ENCODE results near the gene COLQ.
"Not testable (repeated sequence)": the region's sequence is repeated elsewhere in the genome, so short reads cannot be mapped to it uniquely, and the experiment has no call there.

The COLQ gene

DNA sequence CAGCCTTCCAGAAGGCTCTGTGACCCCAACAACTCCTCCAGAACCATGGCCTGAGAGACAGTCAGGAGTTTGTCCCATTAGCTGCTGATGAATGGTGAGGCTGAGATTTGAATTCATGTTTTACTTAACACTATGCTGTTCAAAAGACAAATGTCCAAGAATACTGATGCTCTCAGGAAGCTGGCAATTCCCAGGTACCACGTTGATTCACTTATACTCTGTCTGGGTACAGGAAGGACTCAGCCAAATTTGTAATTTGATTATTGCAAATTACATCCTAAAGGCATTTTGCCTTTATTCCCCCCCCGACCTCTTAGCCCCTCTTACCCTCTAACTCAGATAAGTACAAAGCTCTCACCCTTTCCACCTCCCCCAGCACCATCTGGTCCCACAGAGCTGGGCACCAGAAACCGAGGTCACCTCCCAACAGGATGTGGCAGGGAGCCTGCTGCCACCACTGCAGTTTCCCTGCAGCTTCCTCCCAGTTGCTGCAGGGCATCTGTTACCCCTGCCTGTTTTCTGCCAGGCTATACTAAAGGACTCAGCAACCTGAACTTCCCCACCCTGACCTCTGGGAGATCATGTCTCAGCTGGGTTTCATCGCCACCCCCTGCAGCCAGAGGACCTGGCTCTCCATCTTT is 60.5 kb downstream of the COLQ start:
- no peak for DNase-seq (ENCODE audit: low read depth)

DNA sequence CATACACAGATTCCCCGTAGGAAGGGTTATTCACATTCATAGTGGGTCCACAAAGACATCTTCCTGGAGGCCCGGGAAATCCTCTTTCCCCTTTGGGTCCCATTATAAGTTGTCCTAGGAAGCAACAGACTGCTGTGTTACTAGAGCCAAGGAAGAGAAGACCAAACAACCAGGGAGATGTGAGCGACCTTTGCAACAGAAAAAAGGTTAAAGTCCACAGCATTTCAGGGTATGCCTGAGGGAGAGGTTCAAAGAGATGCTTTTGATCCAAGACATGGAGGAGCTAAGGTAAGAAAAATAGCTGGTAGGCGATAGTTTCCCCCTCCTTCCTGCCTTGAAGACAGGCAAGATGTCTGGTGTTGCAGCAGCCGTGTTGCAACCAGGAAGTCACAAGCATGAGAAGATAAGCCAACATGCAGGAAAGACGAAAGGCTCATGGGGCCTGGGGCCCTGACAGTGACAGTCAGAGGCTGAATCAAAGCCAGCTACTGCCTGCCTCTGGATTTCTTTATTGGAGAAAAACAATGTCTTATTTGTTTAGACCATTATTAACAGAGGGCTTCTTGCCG is 63.2 kb downstream of the COLQ start:
- no peak overlapping the region for H3K4me3 ChIP-seq (ENCODE audit: low read depth, low read length)
- no peak for DNase-seq (ENCODE audit: low read depth)
- TF ChIP-seq, protein P1, sequence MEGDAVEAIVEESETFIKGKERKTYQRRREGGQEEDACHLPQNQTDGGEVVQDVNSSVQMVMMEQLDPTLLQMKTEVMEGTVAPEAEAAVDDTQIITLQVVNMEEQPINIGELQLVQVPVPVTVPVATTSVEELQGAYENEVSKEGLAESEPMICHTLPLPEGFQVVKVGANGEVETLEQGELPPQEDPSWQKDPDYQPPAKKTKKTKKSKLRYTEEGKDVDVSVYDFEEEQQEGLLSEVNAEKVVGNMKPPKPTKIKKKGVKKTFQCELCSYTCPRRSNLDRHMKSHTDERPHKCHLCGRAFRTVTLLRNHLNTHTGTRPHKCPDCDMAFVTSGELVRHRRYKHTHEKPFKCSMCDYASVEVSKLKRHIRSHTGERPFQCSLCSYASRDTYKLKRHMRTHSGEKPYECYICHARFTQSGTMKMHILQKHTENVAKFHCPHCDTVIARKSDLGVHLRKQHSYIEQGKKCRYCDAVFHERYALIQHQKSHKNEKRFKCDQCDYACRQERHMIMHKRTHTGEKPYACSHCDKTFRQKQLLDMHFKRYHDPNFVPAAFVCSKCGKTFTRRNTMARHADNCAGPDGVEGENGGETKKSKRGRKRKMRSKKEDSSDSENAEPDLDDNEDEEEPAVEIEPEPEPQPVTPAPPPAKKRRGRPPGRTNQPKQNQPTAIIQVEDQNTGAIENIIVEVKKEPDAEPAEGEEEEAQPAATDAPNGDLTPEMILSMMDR (conservative IDR thresholded peaks at IDR 0.05; ENCODE audit: low read depth, low read length): no peak

More for the DNA sequence above, 60.5 kb downstream of the COLQ start:
- H3K4me3 ChIP-seq (ENCODE audit: low read depth, low read length): no peak overlapping the region
- TF ChIP-seq, protein P1 (conservative IDR thresholded peaks at IDR 0.05; ENCODE audit: low read depth, low read length): no peak

DNA sequence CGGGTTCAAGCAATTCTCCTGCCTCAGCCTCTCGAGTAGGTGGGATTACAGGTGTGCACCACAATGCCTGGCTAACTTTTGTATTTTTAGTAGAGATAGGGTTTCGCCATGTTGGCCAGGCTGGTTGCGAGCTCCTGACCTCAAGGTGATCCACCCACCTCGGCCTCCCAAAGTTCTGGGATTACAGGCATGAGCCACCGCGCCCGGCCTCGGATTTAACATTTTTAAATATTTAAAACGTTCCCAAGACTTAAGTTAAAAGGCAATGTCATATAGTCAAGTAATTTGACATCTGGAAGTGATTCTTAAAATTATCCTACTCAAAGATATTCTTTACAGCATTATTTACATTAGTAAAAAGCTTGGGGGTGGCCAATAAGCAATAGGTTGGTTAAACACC is 64.6 kb downstream of the COLQ start:
- DNase-seq (ENCODE audit: low read depth); H3K4me3 ChIP-seq (ENCODE audit: low read depth, low read length): not testable (repeated sequence)

DNA sequence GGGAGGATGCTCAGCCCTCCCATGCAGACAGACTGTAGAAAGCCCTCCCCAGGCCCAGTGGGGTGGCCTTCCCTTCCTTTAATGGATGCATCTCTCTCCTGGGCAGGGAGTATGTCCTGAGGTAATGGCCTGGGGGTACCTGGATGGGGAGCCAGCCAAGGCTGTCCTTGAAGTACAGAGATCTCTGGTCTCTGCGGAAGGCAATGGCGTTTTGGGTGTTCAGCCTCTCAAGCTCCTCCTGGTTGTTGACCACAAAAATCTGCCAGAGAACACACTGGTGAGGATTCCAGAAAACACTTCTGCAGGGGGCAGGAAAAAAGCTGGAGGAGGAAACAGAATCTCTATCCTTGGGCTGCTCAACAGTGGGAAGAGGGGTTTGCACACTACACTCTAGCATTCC is 65.2 kb downstream of the COLQ start:
- no peak overlapping the region for H3K4me3 ChIP-seq (ENCODE audit: low read depth, low read length)
- DNase-seq (ENCODE audit: low read depth): no peak
- TF ChIP-seq, protein P1 (conservative IDR thresholded peaks at IDR 0.05; ENCODE audit: low read depth, low read length): no peak

DNA sequence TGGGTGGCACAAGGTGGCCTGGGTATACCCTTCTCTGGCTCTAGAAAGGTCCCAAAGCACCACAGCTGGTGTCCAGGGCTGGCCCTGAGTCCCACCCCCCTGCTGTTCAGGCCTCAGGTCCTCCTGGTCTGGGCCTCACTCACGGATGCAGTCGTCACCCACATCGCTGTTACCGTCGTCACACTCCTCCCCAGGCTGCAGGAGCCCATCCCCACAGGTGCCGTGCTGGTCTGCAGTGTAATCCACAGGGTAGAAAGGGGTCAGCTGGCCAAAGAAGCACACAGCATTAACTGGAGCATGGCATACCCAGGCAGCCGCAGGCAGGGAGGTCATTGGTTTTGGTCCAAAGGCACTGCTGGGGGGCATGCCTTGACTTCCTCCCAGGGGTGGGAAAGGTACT is 65.8 kb downstream of the COLQ start:
- no peak overlapping the region for H3K4me3 ChIP-seq (ENCODE audit: low read depth, low read length)
- DNase-seq (ENCODE audit: low read depth): no peak
- TF ChIP-seq, protein P1 (conservative IDR thresholded peaks at IDR 0.05; ENCODE audit: low read depth, low read length): no peak

DNA sequence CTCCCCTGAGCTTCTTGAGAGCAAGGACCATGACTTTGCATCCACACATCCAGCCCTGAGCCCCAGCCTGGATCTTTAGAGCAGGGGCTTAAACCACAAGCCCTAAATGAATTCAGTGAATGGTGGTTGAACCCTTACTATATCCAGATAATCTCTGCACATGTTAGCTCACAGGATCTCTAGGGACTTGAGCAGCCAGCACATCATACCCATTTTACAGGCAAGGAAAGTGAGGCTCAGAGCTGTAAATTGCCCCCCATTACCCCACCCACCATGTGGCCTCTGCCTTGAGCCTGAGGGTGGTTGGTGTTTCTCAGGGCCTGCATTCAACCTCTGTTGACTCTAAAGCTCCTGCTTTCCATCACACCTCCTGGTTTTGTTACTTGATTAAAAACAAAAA is 66.5 kb downstream of the COLQ start:
- H3K4me3 ChIP-seq (ENCODE audit: low read depth, low read length): no peak overlapping the region
- DNase-seq (ENCODE audit: low read depth): no peak
- TF ChIP-seq, protein P1 (conservative IDR thresholded peaks at IDR 0.05; ENCODE audit: low read depth, low read length): no peak

DNA sequence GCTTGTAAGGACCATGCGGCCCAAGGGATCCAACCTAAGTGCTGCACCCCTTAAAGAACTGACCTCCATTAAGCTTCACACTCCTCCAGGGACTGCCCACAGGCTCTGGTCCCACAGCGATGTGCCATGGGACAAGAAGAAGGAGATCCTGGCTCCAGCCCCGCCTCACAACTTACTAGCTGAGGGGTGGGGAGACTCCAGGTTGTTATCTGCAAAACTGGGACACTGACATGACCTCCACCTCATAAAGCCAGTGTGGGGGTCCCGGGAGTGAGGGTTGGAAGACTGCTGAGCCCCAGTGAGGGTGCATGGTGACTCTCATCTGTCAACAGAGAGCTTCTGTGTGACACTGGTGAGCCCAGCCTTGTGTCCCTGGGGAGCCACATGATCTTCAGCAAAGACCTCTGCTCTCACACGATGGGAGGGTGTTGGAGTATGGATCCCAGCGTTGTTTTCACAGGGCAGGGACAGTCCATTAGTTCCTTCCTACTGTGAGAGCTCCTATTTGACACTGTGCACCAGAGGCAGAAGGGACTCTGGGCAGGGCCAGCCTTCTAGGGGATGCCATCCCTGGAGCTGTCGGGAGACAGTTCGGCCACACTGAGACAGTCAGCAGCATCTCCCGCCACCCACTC is 67.4 kb downstream of the COLQ start:
- no peak for DNase-seq (ENCODE audit: low read depth)
- H3K4me3 ChIP-seq (ENCODE audit: low read depth, low read length): no peak overlapping the region
- TF ChIP-seq, protein P1 (conservative IDR thresholded peaks at IDR 0.05; ENCODE audit: low read depth, low read length): no peak
